ENCODE data around the gene CMTR2. TPM values are rescaled to one million over a fixed set of nuclear protein-coding genes. Genes with fewer than 3 reads are reported as not detected.

The CMTR2 gene
- polyA plus RNA-seq, 1 of the 3 experiments (the other 2 are of a cell fraction), result 7.2 TPM

DNA sequence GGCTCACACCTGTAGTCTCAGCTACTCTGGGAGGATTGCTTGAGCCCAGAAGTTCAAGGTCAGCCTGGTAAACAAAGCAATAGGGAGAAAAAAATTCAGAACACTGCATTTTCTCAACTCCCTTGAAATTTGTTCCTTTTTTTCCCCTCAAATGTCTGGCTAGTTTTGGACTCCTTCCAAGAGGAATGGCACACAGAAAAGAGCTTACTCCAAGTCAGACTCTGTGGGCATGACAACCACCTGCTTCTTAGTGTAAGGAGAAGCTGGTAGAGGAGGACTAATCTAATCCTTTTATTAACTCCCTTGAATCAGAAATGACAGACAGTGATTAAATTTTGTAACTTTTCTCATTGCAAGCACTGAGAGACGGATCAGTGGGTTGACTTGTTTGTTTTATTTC, 30.8 kb downstream of the CMTR2 start:
- Histone ChIP-seq H3K9me2 (no peaks in the 10 kb centered on the region), H3K9ac (no peak overlapping the region), H3K27ac (ENCODE audit: low read depth in 2 of 2, low read length in 1 of 2) (no peak overlapping the region), H2AFZ (ENCODE audit: low read depth) (no peak overlapping the region), H3K9me3 (no peaks in the 10 kb centered on the region), H3K79me2 (ENCODE audit: insufficient read depth) (no peaks in the 10 kb centered on the region), H3K27me3 (ENCODE audit: insufficient read depth) (no peaks in the 10 kb centered on the region; the same call in 1 of the 2 replicates), H3F3A (replicated peaks; ENCODE audit: insufficient read depth) (no peaks in the 10 kb centered on the region), H3K4me2 (no peak overlapping the region), H4K20me1 (ENCODE audit: insufficient read depth) (no peaks in the 10 kb centered on the region), H3K4me3 (ENCODE audit: low read depth in 2 of 2, low read length in 1 of 2) (no peak overlapping the region), H3K4me1 (ENCODE audit: control insufficient read depth in 1 of 2, insufficient read depth in 2 of 2, low read depth in 1 of 2, low read length in 1 of 2) (peaks cover 0 to 9% of the 10 kb centered on the region in 2 experiments; a peak in 2 of 4 replicates), H3K36me3 (replicated peaks in 1 of 2; ENCODE audit: control insufficient read depth in 1 of 2, insufficient read depth in 2 of 2, low read length in 1 of 2) (no peaks in the 10 kb centered on the region)
- WGBS (ENCODE audit: low lambda C conversion rate), result 5% methylated on average over 1 of the region's 1 CpG
- DNase-seq, result no peak
- ChIA-PET POLR2A (no interaction called here), CTCF (interaction anchor here (1.0 kb wide), 1 partner anchor 53 kb away, joined by 3 read pairs; no protein-coding TSS in a partner anchor)
- TF ChIP-seq FOSL2 (IDR thresholded peaks at IDR 0.05; ENCODE audit: borderline replicate concordance, low read depth) (no peak), FOXM1 (IDR thresholded peaks at IDR 0.05; ENCODE audit: low read depth) (no peak), FOXJ3 (CRISPR knock-in tag; IDR thresholded peaks at IDR 0.05) (no peak), CTCF (IDR thresholded peaks at IDR 0.05) (no peak)

DNA sequence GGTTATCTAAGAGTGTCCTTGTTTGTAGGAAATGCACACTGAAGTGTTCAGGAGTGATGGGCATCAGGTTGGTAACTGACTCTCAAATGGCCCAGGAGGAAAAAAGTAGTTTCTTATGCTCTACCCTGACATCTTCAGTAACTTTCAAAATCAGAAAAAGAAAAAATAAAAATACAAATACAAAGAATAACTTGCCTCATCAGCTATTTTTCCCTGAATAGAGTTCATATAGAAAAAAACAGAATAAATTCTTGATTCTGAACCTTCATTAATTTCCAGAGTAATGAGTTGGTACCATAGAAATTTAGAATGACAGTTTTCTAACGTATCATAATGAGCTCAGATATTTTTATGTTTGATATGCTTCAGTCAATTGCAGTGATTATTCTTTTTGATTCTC, 31.4 kb downstream of the CMTR2 start:
- Histone ChIP-seq H2AFZ (ENCODE audit: low read depth) (no peak overlapping the region), H3K79me2 (ENCODE audit: insufficient read depth) (no peaks in the 10 kb centered on the region), H3K4me1 (ENCODE audit: control insufficient read depth in 1 of 2, insufficient read depth in 2 of 2, low read depth in 1 of 2, low read length in 1 of 2) (peaks cover 0 to 9% of the 10 kb centered on the region in 2 experiments; a peak in 2 of 4 replicates), H3K9me3 (no peaks in the 10 kb centered on the region), H3K9me2 (no peaks in the 10 kb centered on the region), H3K27ac (ENCODE audit: low read depth in 2 of 2, low read length in 1 of 2) (no peak overlapping the region), H4K20me1 (ENCODE audit: insufficient read depth) (no peaks in the 10 kb centered on the region), H3K4me3 (ENCODE audit: low read depth in 2 of 2, low read length in 1 of 2) (no peak overlapping the region), H3K36me3 (replicated peaks in 1 of 2; ENCODE audit: control insufficient read depth in 1 of 2, insufficient read depth in 2 of 2, low read length in 1 of 2) (no peaks in the 10 kb centered on the region), H3K27me3 (ENCODE audit: insufficient read depth) (no peaks in the 10 kb centered on the region; the same call in 1 of the 2 replicates), H3F3A (replicated peaks; ENCODE audit: insufficient read depth) (no peaks in the 10 kb centered on the region), H3K9ac (no peak overlapping the region), H3K4me2 (no peak overlapping the region)
- CTCF ChIA-PET, result interaction anchor here (1.0 kb wide), 1 partner anchor 54 kb away, joined by 3 read pairs; no protein-coding TSS in a partner anchor
- POLR2A ChIA-PET, result no interaction called here
- DNase-seq, result no peak
- 17% methylated on average over 1 of the region's 1 CpG for WGBS (ENCODE audit: low lambda C conversion rate)
- TF ChIP-seq GABPA (IDR thresholded peaks at IDR 0.05; ENCODE audit: low read depth), result no peak
- TF ChIP-seq SMC3 (IDR thresholded peaks at IDR 0.05; ENCODE audit: low read depth, low read length), result no peak
- no peak for TF ChIP-seq USF2 (IDR thresholded peaks at IDR 0.05; ENCODE audit: borderline replicate concordance, low read depth, low read length)
- no peak for TF ChIP-seq RCOR1 (IDR thresholded peaks at IDR 0.05; ENCODE audit: low read length)
- no peak for TF ChIP-seq FOSL2 (IDR thresholded peaks at IDR 0.05; ENCODE audit: borderline replicate concordance, low read depth)
- TF ChIP-seq MEF2A (IDR thresholded peaks at IDR 0.05; ENCODE audit: borderline replicate concordance, low read depth), result no peak
- TF ChIP-seq TEAD4 (IDR thresholded peaks at IDR 0.05; ENCODE audit: borderline replicate concordance, insufficient read depth), result no peak
- no peak for TF ChIP-seq TAF1 (IDR thresholded peaks at IDR 0.05; ENCODE audit: borderline replicate concordance, low read depth, low read length)
- TF ChIP-seq RXRA (IDR thresholded peaks at IDR 0.05; ENCODE audit: borderline replicate concordance, low read depth), result no peak
- no peak for TF ChIP-seq NRF1 (IDR thresholded peaks at IDR 0.05; ENCODE audit: low read depth, low read length)
- TF ChIP-seq, protein P1, sequence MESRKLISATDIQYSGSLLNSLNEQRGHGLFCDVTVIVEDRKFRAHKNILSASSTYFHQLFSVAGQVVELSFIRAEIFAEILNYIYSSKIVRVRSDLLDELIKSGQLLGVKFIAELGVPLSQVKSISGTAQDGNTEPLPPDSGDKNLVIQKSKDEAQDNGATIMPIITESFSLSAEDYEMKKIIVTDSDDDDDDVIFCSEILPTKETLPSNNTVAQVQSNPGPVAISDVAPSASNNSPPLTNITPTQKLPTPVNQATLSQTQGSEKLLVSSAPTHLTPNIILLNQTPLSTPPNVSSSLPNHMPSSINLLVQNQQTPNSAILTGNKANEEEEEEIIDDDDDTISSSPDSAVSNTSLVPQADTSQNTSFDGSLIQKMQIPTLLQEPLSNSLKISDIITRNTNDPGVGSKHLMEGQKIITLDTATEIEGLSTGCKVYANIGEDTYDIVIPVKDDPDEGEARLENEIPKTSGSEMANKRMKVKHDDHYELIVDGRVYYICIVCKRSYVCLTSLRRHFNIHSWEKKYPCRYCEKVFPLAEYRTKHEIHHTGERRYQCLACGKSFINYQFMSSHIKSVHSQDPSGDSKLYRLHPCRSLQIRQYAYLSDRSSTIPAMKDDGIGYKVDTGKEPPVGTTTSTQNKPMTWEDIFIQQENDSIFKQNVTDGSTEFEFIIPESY (IDR thresholded peaks at IDR 0.05; ENCODE audit: borderline replicate concordance, low read depth), result no peak
- no peak for TF ChIP-seq RFX5 (IDR thresholded peaks at IDR 0.05; ENCODE audit: low read length)
- TF ChIP-seq YY1 (IDR thresholded peaks at IDR 0.05; ENCODE audit: low read depth), result no peak
- TF ChIP-seq, protein P2, sequence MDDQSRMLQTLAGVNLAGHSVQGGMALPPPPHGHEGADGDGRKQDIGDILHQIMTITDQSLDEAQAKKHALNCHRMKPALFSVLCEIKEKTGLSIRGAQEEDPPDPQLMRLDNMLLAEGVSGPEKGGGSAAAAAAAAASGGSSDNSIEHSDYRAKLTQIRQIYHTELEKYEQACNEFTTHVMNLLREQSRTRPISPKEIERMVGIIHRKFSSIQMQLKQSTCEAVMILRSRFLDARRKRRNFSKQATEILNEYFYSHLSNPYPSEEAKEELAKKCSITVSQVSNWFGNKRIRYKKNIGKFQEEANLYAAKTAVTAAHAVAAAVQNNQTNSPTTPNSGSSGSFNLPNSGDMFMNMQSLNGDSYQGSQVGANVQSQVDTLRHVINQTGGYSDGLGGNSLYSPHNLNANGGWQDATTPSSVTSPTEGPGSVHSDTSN (IDR thresholded peaks at IDR 0.05), result no peak
- no peak for TF ChIP-seq IRF3 (IDR thresholded peaks at IDR 0.05; ENCODE audit: low read depth, low read length)
- TF ChIP-seq, protein P3, sequence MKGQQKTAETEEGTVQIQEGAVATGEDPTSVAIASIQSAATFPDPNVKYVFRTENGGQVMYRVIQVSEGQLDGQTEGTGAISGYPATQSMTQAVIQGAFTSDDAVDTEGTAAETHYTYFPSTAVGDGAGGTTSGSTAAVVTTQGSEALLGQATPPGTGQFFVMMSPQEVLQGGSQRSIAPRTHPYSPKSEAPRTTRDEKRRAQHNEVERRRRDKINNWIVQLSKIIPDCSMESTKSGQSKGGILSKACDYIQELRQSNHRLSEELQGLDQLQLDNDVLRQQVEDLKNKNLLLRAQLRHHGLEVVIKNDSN (IDR thresholded peaks at IDR 0.05; ENCODE audit: borderline replicate concordance, low read depth), result no peak
- no peak for TF ChIP-seq ELF1 (IDR thresholded peaks at IDR 0.05)
- TF ChIP-seq NFIC (IDR thresholded peaks at IDR 0.05; ENCODE audit: borderline replicate concordance), result no peak
- TF ChIP-seq TCF12 (IDR thresholded peaks at IDR 0.05), result no peak
